AG04450 (cell line): Measurements from ENCODE around the gene PPM1M. TPM values are rescaled to one million over a fixed set of nuclear protein-coding genes. Genes with fewer than 3 reads are reported as not detected.
A peak's percentile ranks its signal among the peaks of the same experiment; 100 is the strongest.

ENCODE experiments used
- CTCF ChIA-PET: fragments of 300-600, 350-600 bp; formaldehyde crosslinking; extraction: SDS; loops from one replicate; lab custom pipeline; 2022; ENCODE audit warnings: antibody characterized with exemption, inconsistent platforms; lab: Charles Lee
- POLR2A ChIA-PET: fragments of 350-600 bp; formaldehyde crosslinking; extraction: SDS; loops from one replicate; lab custom pipeline; 2021; ENCODE audit warnings: antibody characterized with exemption, inconsistent platforms; lab: Yijun Ruan, JAX
- DNase-seq: peaks from one replicate; pipeline ENCODE4 v3.0.0-alpha.2; 2011; ENCODE audit warnings: low read depth, low spot score
- H3K27ac ChIP-seq: one replicate; pipeline ENCODE4 v1.5.1; 2012; ENCODE audit warnings: low read depth, low read length, control low read depth
- H3K27me3 ChIP-seq: one replicate; pipeline ENCODE4 v1.6.0; 2012; ENCODE audit warnings: low read length; ENCODE audit not compliant: control insufficient read depth, insufficient read depth
- H3K4me3 ChIP-seq: 2 replicates; pipeline ENCODE4 v1.5.1; 2011; ENCODE audit warnings: mild to moderate bottlenecking, low read depth, low read length, control low read depth
- H3K9me3 ChIP-seq: 2 replicates; pipeline ENCODE4 v1.5.1; 2012; ENCODE audit warnings: low read length; ENCODE audit not compliant: control insufficient read depth, insufficient read depth
- polyA plus RNA-seq: library from polyadenylated mRNA; depleted of rRNA; stranded (reverse); fragments of >200 nt; gene quantifications from 2 replicates; pipeline ENCODE4 v1.2.3, GENCODE V29; 2011; rRNA removed
- small RNA-seq: library from RNA; depleted of rRNA; stranded (forward); fragments of <200 nt; gene quantifications from one replicate; pipeline ENCODE3, GENCODE V24; 2012; ENCODE audit warnings: low read depth; ENCODE audit not compliant: insufficient read length
- TF ChIP-seq, protein P1 (sequence below): IDR thresholded peaks from 2 replicates; pipeline ENCODE4 v1.5.1; 2011; ENCODE audit warnings: low read depth, low read length, control low read depth, inconsistent platforms

PPM1M gene
- polyA plus RNA-seq, 1 experiment: 29.2 TPM

GRCh38 chr3:52297242-52298148 is 51.9 kb downstream of the PPM1M start:
- Histone ChIP-seq H3K9me3 (no peaks in the 10 kb centered on the region; the same call in 1 of the 2 replicates), H3K4me3 (no peak overlapping the region), H3K27ac (no peak overlapping the region), H3K27me3 (peaks cover 3% of the 10 kb centered on the region)
- CTCF ChIA-PET: interaction anchor here (0.5 to 3.3 kb wide), 3 partner anchors 18 to 88 kb away, joined by 3 to 21 read pairs (median 4); no protein-coding TSS in a partner anchor
- POLR2A ChIA-PET: interaction anchor here (1.4 kb wide), 1 partner anchor 10 kb away, joined by 4 read pairs; the partner anchor contains the start of gene GLYCTK
- TF ChIP-seq, protein P1, sequence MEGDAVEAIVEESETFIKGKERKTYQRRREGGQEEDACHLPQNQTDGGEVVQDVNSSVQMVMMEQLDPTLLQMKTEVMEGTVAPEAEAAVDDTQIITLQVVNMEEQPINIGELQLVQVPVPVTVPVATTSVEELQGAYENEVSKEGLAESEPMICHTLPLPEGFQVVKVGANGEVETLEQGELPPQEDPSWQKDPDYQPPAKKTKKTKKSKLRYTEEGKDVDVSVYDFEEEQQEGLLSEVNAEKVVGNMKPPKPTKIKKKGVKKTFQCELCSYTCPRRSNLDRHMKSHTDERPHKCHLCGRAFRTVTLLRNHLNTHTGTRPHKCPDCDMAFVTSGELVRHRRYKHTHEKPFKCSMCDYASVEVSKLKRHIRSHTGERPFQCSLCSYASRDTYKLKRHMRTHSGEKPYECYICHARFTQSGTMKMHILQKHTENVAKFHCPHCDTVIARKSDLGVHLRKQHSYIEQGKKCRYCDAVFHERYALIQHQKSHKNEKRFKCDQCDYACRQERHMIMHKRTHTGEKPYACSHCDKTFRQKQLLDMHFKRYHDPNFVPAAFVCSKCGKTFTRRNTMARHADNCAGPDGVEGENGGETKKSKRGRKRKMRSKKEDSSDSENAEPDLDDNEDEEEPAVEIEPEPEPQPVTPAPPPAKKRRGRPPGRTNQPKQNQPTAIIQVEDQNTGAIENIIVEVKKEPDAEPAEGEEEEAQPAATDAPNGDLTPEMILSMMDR: no peak
- no peak for DNase-seq

GRCh38 chr3:52298149-52299098 is 52.9 kb downstream of the PPM1M start:
- Histone ChIP-seq H3K27ac (no peak overlapping the region), H3K27me3 (peaks cover 3% of the 10 kb centered on the region), H3K9me3 (no peaks in the 10 kb centered on the region; the same call in 1 of the 2 replicates), H3K4me3 (no peak overlapping the region)
- TF ChIP-seq, protein P1: no peak
- DNase-seq: no peak
- CTCF ChIA-PET: interaction anchor here (0.6 to 3.3 kb wide), 4 partner anchors 41 to 150 kb away, joined by 3 to 21 read pairs (median 5); no protein-coding TSS in a partner anchor
- POLR2A ChIA-PET: no interaction called here

GRCh38 chr3:52299247-52299878 is 53.8 kb downstream of the PPM1M start:
- Histone ChIP-seq H3K4me3 (no peak overlapping the region), H3K27ac (no peak overlapping the region), H3K27me3 (peaks cover 3% of the 10 kb centered on the region), H3K9me3 (no peaks in the 10 kb centered on the region; the same call in 1 of the 2 replicates)
- ChIA-PET CTCF (interaction anchor here (0.6 to 1.2 kb wide), 4 partner anchors 40 to 151 kb away, joined by 3 to 6 read pairs (median 4); no protein-coding TSS in a partner anchor), POLR2A (no interaction called here)
- TF ChIP-seq, protein P1: no peak
- no peak for DNase-seq

Small RNAs within 50 kb of the gene (small RNA-seq; reads per million reads assigned to genes)
- not detected for gene MIR135A1
- 98,839 reads per million, percentile 100 among the genes with 10 or more reads in this experiment for gene MIRLET7G

Other genes starting within 250 kb of the PPM1M start
- 1,368 and 1,889 TPM in 2 replicates for gene RPL29, start 249.9 kb upstream of the PPM1M start, polyA plus RNA-seq
- 17.8 and 19.9 TPM in 2 replicates for gene DUSP7, start 189.2 kb upstream of the PPM1M start, polyA plus RNA-seq
- gene POC1A, start 91.3 kb upstream of the PPM1M start, polyA plus RNA-seq: 4.1 and 4.5 TPM in 2 replicates
- gene ALAS1, start 47.6 kb upstream of the PPM1M start, polyA plus RNA-seq: 61.4 and 61.7 TPM in 2 replicates
- gene TLR9, start 20.1 kb upstream of the PPM1M start, polyA plus RNA-seq: 0.02 and 0.05 TPM in 2 replicates
- 96.6 and 128 TPM in 2 replicates for gene TWF2, start 6.6 kb upstream of the PPM1M start, polyA plus RNA-seq
- gene WDR82, start 32.9 kb downstream of the PPM1M start, polyA plus RNA-seq: 69.2 and 77.6 TPM in 2 replicates
- 4.0 and 5.5 TPM in 2 replicates for gene GLYCTK, start 42.1 kb downstream of the PPM1M start, polyA plus RNA-seq
- 1.4 and 1.9 TPM in 2 replicates for gene DNAH1, start 70.6 kb downstream of the PPM1M start, polyA plus RNA-seq
- 44.1 and 48.7 TPM in 2 replicates for gene BAP1, start 164.2 kb downstream of the PPM1M start, polyA plus RNA-seq
- 1.8 and 2.6 TPM in 2 replicates for gene PHF7, start 164.9 kb downstream of the PPM1M start, polyA plus RNA-seq
- gene SEMA3G, start 199.3 kb downstream of the PPM1M start, polyA plus RNA-seq: 0.02 TPM in 1 of 2 replicates, not detected in the other
- 1.7 and 1.9 TPM in 2 replicates for gene TNNC1, start 208.3 kb downstream of the PPM1M start, polyA plus RNA-seq
- 71.0 and 73.0 TPM in 2 replicates for gene NISCH, start 209.8 kb downstream of the PPM1M start, polyA plus RNA-seq
- gene STAB1, start 249.6 kb downstream of the PPM1M start, polyA plus RNA-seq: 0.02 TPM in 1 of 2 replicates, not detected in the other